ENCODE data around the gene EFCAB6.

DNA sequence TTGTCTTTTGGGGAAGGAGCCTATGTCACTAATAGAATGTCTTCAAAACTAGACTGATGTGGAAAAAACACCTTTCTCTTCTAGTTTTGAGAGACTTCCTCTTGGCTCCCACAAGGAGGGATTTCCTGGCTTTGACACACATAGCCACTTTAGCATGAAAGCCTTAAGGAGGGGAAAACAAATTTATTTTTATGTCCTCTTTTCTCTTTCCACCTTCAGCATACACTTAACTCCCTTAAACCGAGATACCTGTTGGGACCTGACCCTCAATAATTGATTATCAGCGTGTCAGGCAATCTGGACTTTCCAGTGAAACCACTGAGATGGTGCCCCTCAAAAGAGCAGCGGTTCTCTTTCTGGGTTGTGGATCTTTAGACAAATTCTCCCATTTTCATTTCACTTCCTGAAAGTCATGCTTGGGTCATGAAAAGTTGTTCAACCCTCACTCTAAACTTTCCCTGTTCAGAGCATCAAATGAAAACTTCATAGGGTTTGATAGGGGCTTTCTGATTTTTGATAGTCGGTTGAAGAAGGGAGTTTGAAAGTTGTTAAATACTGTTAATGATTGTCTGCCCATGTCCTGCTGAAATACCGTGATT, 9.1 kb downstream of the EFCAB6 start:
- TF ChIP-seq, protein P1, sequence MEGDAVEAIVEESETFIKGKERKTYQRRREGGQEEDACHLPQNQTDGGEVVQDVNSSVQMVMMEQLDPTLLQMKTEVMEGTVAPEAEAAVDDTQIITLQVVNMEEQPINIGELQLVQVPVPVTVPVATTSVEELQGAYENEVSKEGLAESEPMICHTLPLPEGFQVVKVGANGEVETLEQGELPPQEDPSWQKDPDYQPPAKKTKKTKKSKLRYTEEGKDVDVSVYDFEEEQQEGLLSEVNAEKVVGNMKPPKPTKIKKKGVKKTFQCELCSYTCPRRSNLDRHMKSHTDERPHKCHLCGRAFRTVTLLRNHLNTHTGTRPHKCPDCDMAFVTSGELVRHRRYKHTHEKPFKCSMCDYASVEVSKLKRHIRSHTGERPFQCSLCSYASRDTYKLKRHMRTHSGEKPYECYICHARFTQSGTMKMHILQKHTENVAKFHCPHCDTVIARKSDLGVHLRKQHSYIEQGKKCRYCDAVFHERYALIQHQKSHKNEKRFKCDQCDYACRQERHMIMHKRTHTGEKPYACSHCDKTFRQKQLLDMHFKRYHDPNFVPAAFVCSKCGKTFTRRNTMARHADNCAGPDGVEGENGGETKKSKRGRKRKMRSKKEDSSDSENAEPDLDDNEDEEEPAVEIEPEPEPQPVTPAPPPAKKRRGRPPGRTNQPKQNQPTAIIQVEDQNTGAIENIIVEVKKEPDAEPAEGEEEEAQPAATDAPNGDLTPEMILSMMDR (IDR thresholded peaks at IDR 0.05), result no peak
- TF ChIP-seq POLR2A (IDR thresholded peaks at IDR 0.05), result no peak
- TF ChIP-seq POLR2AphosphoS5 (IDR thresholded peaks at IDR 0.05), result no peak
